NCI-H2029 (cell line): ENCODE data around the gene COA6.

Experiments used
- DNase-seq: peaks from one replicate; lab custom pipeline; 2025; lab: John Stamatoyannopoulos, UW

COA6 gene

GRCh38 chr1:234412830-234413229 lies 39.6 kb downstream of the COA6 start:
- DNase-seq = no peak

- no peak for DNase-seq
Measured at GRCh38 chr1:234413485-234413884, 40.2 kb downstream of the COA6 start.

- DNase-seq = no peak
Measured at GRCh38 chr1:234413990-234414389, 40.7 kb downstream of the COA6 start.

- DNase-seq = no peak
Measured at GRCh38 chr1:234427950-234428646, 54.8 kb downstream of the COA6 start.

GRCh38 chr1:234429434-234429806 lies 56.2 kb downstream of the COA6 start:
- no peak for DNase-seq

GRCh38 chr1:234430691-234431090 lies 57.4 kb downstream of the COA6 start:
- no peak for DNase-seq

- DNase-seq = no peak
Measured at GRCh38 chr1:234431255-234431654, 58.0 kb downstream of the COA6 start.

- DNase-seq = no peak
Measured at GRCh38 chr1:234433563-234434285, 60.5 kb downstream of the COA6 start.
